ENCODE measurements around the gene NCKAP5.

DNA sequence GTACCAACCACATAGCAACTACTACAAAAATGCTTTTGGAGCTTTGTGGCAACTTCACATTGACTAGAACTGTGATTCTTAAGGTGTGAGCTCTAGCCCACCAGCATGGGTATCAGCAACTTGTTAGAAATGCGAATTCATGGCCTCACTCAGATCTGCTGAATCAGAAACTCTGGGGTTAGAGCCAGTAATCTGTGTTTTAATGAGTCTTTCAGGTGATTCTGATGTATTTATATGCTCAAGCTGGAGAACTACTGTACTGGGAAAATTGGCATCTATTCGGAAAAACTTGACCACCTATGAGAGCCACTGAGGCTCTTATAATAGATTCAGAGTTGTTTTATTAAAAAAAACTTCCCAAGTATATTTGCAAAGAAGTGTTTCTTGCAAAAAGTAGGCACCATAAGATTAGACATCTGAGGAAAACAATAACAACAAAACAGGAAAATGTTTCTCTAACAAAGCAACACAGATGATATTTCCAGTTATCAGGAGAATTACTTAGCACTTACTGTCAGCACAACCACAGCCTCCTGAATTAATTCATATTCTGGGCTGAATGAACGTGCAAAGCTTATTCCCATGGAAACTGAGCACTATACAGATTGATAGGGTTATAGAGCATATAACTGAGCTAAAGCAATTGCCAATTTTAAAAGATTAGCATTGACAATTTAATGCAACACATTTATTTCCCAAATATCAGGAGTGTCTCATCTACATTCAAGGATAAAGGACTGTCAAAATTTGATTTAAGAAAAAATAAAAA, 71.6 kb downstream of the NCKAP5 start:
- TF ChIP-seq CTCF (IDR thresholded peaks at IDR 0.05) (no peak), POLR2A (IDR thresholded peaks at IDR 0.05) (no peak)
